PC-9 (cell line): ENCODE results near the gene AKAP13.

ENCODE experiments used
- EZH2 ChIP-seq: fragments of 200-600 bp; sonication (generic); IDR thresholded peaks from 2 replicates; pipeline ENCODE4 v1.8.0; 2017; ENCODE audit warnings: antibody characterized with exemption, low read depth
- TF ChIP-seq, protein P1 (sequence below): fragments of 200-600 bp; sonication (generic); conservative IDR thresholded peaks from 2 replicates; pipeline ENCODE4 v1.6.1; 2017; ENCODE audit warnings: mixed run types, antibody characterized with exemption, mild to moderate bottlenecking, moderate library complexity

GRCh38 chr15:85717212-85717611, 336.8 kb downstream of the AKAP13 start:
- TF ChIP-seq, protein P1, sequence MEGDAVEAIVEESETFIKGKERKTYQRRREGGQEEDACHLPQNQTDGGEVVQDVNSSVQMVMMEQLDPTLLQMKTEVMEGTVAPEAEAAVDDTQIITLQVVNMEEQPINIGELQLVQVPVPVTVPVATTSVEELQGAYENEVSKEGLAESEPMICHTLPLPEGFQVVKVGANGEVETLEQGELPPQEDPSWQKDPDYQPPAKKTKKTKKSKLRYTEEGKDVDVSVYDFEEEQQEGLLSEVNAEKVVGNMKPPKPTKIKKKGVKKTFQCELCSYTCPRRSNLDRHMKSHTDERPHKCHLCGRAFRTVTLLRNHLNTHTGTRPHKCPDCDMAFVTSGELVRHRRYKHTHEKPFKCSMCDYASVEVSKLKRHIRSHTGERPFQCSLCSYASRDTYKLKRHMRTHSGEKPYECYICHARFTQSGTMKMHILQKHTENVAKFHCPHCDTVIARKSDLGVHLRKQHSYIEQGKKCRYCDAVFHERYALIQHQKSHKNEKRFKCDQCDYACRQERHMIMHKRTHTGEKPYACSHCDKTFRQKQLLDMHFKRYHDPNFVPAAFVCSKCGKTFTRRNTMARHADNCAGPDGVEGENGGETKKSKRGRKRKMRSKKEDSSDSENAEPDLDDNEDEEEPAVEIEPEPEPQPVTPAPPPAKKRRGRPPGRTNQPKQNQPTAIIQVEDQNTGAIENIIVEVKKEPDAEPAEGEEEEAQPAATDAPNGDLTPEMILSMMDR = no peak
- no peak for TF ChIP-seq EZH2
